SK-N-SH (cell line): Measurements from ENCODE around the gene SOX9. TPM values are rescaled to one million over a fixed set of nuclear protein-coding genes. Genes with fewer than 3 reads are reported as not detected.
A peak's percentile ranks its signal among the peaks of the same experiment; 100 is the strongest.

Experiments used
- CTCF ChIA-PET: fragments of 300-600, 350-600 bp; formaldehyde crosslinking; extraction: SDS; loops from one replicate; lab custom pipeline; 2021; lab: Yijun Ruan, JAX
- POLR2A ChIA-PET: fragments of 350-600 bp; sonication (Branson Sonifier 250); formaldehyde crosslinking; extraction: SDS; loops from one replicate; lab custom pipeline; 2020; ENCODE audit warnings: antibody characterized with exemption, inconsistent platforms; lab: Yijun Ruan, JAX
- DNase-seq: peaks from one replicate; pipeline ENCODE4 v3.0.0; 2012
- H2AFZ ChIP-seq: fragments of 200-600 bp; sonication (generic); 2 replicates; pipeline ENCODE4 v1.8.1; 2016; ENCODE audit warnings: antibody characterized with exemption, mild to moderate bottlenecking, low read depth
- H3F3A ChIP-seq: fragments of 200-600 bp; sonication (generic); replicated peaks from 2 replicates; pipeline ENCODE3; 2016; ENCODE audit warnings: antibody characterized with exemption, mild to moderate bottlenecking; ENCODE audit not compliant: insufficient read depth
- H3K27ac ChIP-seq, 2 experiments: fragments of 200-500 bp in 1 of 2; fragments of 200-600 bp in 1 of 2; sonication (Bioruptor generic) in 1 of 2; sonication (generic), shearing (Covaris generic) in 1 of 2; 2 replicates each; pipeline versions ENCODE4 v1.5.1 to v1.6.1; 2014 to 2016; ENCODE audit warnings: low read depth in 2 of 2, inconsistent platforms in 1 of 2, low read length in 1 of 2, mild to moderate bottlenecking in 1 of 2, mixed read lengths in 1 of 2
- H3K27me3 ChIP-seq: fragments of 200-600 bp; sonication (generic), shearing (Covaris generic); 2 replicates; pipeline ENCODE4 v1.6.1; 2016; ENCODE audit warnings: mixed run types; ENCODE audit not compliant: insufficient read depth
- H3K36me3 ChIP-seq, 2 experiments: fragments of 200-500 bp in 1 of 2; fragments of 200-600 bp in 1 of 2; sonication (Bioruptor generic) in 1 of 2; sonication (generic) in 1 of 2; replicated peaks in 1 of 2; 2 replicates each; pipeline versions ENCODE3 to v1.5.1; 2014 to 2016; ENCODE audit warnings: low read length in 1 of 2, mild to moderate bottlenecking in 1 of 2; ENCODE audit not compliant: insufficient read depth in 2 of 2, control insufficient read depth in 1 of 2
- H3K4me1 ChIP-seq, 2 experiments: fragments of 200-500 bp in 1 of 2; fragments of 200-600 bp in 1 of 2; sonication (Bioruptor generic) in 1 of 2; sonication (generic), shearing (Covaris generic) in 1 of 2; 2 replicates each; pipeline versions ENCODE4 v1.5.1 to v1.6.1; 2014 to 2016; ENCODE audit warnings: low read depth in 1 of 2, low read length in 1 of 2, mixed run types in 1 of 2; ENCODE audit not compliant: insufficient read depth in 2 of 2, control insufficient read depth in 1 of 2
- H3K4me2 ChIP-seq: fragments of 200-600 bp; sonication (generic), shearing (Covaris generic); 2 replicates; pipeline ENCODE4 v1.6.1; 2017; ENCODE audit warnings: mixed run types
- H3K4me3 ChIP-seq, 2 experiments: fragments of 200-500 bp in 1 of 2; fragments of 200-600 bp in 1 of 2; sonication (Bioruptor generic) in 1 of 2; sonication (generic), shearing (Covaris generic) in 1 of 2; 2 replicates each; pipeline versions ENCODE4 v1.5.1 to v1.8.1; 2014 to 2016; ENCODE audit warnings: low read depth in 2 of 2, inconsistent platforms in 1 of 2, low read length in 1 of 2, mild to moderate bottlenecking in 1 of 2, mixed read lengths in 1 of 2, moderate library complexity in 1 of 2
- H3K79me2 ChIP-seq: fragments of 200-600 bp; sonication (generic); 2 replicates; pipeline ENCODE4 v1.8.1; 2017; ENCODE audit warnings: mild to moderate bottlenecking; ENCODE audit not compliant: insufficient read depth
- H3K9ac ChIP-seq: fragments of 200-600 bp; sonication (generic); 2 replicates; pipeline ENCODE4 v1.6.1; 2017; ENCODE audit warnings: mixed run types
- H3K9me2 ChIP-seq: fragments of 200-600 bp; sonication (generic); 2 replicates; pipeline ENCODE4 v1.6.1; 2017; ENCODE audit warnings: mixed run types
- H3K9me3 ChIP-seq: fragments of 200-600 bp; sonication (generic); 2 replicates; pipeline ENCODE4 v1.6.1; 2017; ENCODE audit warnings: mixed run types, mild to moderate bottlenecking, moderate library complexity
- H4K20me1 ChIP-seq: fragments of 200-600 bp; sonication (generic); 2 replicates; pipeline ENCODE4 v1.6.1; 2017; ENCODE audit warnings: mild to moderate bottlenecking, mixed run types; ENCODE audit not compliant: insufficient read depth
- CHD2 ChIP-seq: fragments of 150-350 bp; IDR thresholded peaks from 2 replicates; pipeline ENCODE4 v1.6.1; 2018; ENCODE audit warnings: low read length; ENCODE audit not compliant: partially characterized antibody
- ELF1 ChIP-seq: IDR thresholded peaks from 2 replicates; pipeline ENCODE4 v1.4.0; 2012
- EP300 ChIP-seq, 2 experiments: IDR thresholded peaks; 2 replicates each; pipeline versions ENCODE4 v1.4.0 to v1.6.1; 2012; ENCODE audit warnings: borderline replicate concordance in 1 of 2, low read depth in 1 of 2, low read length in 1 of 2
- FOXJ3 ChIP-seq: sonication (generic); formaldehyde crosslinking; IDR thresholded peaks from 2 replicates; pipeline ENCODE4 v1.5.1; 2020; ENCODE audit warnings: mild to moderate bottlenecking, missing genetic modification reagents
- FOXM1 ChIP-seq: IDR thresholded peaks from 2 replicates; pipeline ENCODE4 v1.4.0; 2012; ENCODE audit warnings: low read depth, mild to moderate bottlenecking
- GATA2 ChIP-seq: sonication (generic); formaldehyde crosslinking; IDR thresholded peaks from 2 replicates; pipeline ENCODE4 v1.5.0; 2020; ENCODE audit warnings: mild to moderate bottlenecking, missing genetic modification reagents
- MEF2A ChIP-seq: IDR thresholded peaks from 2 replicates; pipeline ENCODE4 v1.4.0; 2012; ENCODE audit warnings: low read depth, borderline replicate concordance
- MXI1 ChIP-seq: IDR thresholded peaks from 2 replicates; pipeline ENCODE4 v1.6.1; 2012; ENCODE audit warnings: mild to moderate bottlenecking, low read depth, low read length, improper control_type of control experiment
- NFIC ChIP-seq: IDR thresholded peaks from 2 replicates; pipeline ENCODE4 v1.4.0; 2012; ENCODE audit warnings: borderline replicate concordance
- RCOR1 ChIP-seq: fragments of 150-350 bp; IDR thresholded peaks from 2 replicates; pipeline ENCODE4 v1.6.1; 2017; ENCODE audit warnings: antibody characterized with exemption, low read length
- RFX5 ChIP-seq: IDR thresholded peaks from 2 replicates; pipeline ENCODE4 v1.6.1; 2012; ENCODE audit warnings: mild to moderate bottlenecking, improper control_type of control experiment, low read length
- RXRA ChIP-seq: IDR thresholded peaks from 2 replicates; pipeline ENCODE4 v1.4.0; 2012; ENCODE audit warnings: low read depth, mild to moderate bottlenecking, borderline replicate concordance
- TCF12 ChIP-seq: IDR thresholded peaks from 2 replicates; pipeline ENCODE4 v1.4.0; 2012
- WGBS: methylation state at CpG from one replicate; pipeline ENCODE4 v1.1.6; 2017; ENCODE audit warnings: low lambda C conversion rate; 5-methylcytosine and 5-hydroxymethylcytosine counted together
- polyA plus RNA-seq, 3 experiments: library from polyadenylated mRNA; depleted of rRNA; stranded (reverse); fragments of >200 nt; gene quantifications; 2 replicates each; pipeline ENCODE4 v1.2.3, GENCODE V29; 2012
- TF ChIP-seq, protein P1 (sequence below): fragments of 200-600 bp; sonication (generic); IDR thresholded peaks from 2 replicates; pipeline ENCODE4 v1.6.1; 2017; ENCODE audit warnings: antibody characterized with exemption, mild to moderate bottlenecking, moderate library complexity
- TF ChIP-seq, protein P2 (sequence below): IDR thresholded peaks from 2 replicates; pipeline ENCODE4 v1.4.0; 2012; ENCODE audit warnings: low read depth
- TF ChIP-seq, protein P3 (sequence below): fragments of 150-350 bp; IDR thresholded peaks from 2 replicates; pipeline ENCODE4 v1.6.1; 2016; ENCODE audit warnings: mild to moderate bottlenecking, low read depth, low read length
- TF ChIP-seq, protein P4 (sequence below): IDR thresholded peaks from 2 replicates; pipeline ENCODE4 v1.4.0; 2012; ENCODE audit warnings: low read depth, borderline replicate concordance
- TF ChIP-seq, protein P5 (sequence below): IDR thresholded peaks from 2 replicates; pipeline ENCODE4 v1.6.1; 2012; ENCODE audit warnings: mild to moderate bottlenecking, low read depth, low read length, moderate library complexity

Gene SOX9
- polyA plus RNA-seq, 1 of the 3 experiments (the other 2 are of a cell fraction), result 35.3 TPM

DNA sequence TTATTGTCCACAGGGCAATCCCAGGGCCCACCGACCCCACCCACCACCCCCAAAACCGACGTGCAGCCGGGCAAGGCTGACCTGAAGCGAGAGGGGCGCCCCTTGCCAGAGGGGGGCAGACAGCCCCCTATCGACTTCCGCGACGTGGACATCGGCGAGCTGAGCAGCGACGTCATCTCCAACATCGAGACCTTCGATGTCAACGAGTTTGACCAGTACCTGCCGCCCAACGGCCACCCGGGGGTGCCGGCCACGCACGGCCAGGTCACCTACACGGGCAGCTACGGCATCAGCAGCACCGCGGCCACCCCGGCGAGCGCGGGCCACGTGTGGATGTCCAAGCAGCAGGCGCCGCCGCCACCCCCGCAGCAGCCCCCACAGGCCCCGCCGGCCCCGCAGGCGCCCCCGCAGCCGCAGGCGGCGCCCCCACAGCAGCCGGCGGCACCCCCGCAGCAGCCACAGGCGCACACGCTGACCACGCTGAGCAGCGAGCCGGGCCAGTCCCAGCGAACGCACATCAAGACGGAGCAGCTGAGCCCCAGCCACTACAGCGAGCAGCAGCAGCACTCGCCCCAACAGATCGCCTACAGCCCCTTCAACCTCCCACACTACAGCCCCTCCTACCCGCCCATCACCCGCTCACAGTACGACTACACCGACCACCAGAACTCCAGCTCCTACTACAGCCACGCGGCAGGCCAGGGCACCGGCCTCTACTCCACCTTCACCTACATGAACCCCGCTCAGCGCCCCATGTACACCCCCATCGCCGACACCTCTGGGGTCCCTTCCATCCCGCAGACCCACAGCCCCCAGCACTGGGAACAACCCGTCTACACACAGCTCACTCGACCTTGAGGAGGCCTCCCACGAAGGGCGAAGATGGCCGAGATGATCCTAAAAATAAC is 3.0 kb downstream of the SOX9 start:
- Histone ChIP-seq H3K9me2 (no peaks in the 10 kb centered on the region), H3K9me3 (no peaks in the 10 kb centered on the region), H3K4me1 (peaks cover 34 to 45% of the 10 kb centered on the region in 2 experiments), H3K27ac (peak overlapping the region in 1 of 2 experiments; percentile 2; a peak in 1 of 4 replicates), H3K27me3 (no peaks in the 10 kb centered on the region), H3K4me2 (peak overlapping the region; percentile 89), H4K20me1 (peaks cover 24% of the 10 kb centered on the region), H2AFZ (no peak overlapping the region), H3K79me2 (peaks cover 45% of the 10 kb centered on the region), H3K9ac (peak overlapping the region; percentile 52; the same call in 1 of the 2 replicates), H3K36me3 (peaks cover 8 to 29% of the 10 kb centered on the region in 2 experiments), H3K4me3 (peak overlapping the region in 1 of 2 experiments; percentile 99; a peak in 3 of 4 replicates), H3F3A (peaks cover 42% of the 10 kb centered on the region)
- CTCF ChIA-PET, result interaction anchor here (0.6 to 2.1 kb wide), 7 partner anchors 226 to 1357 kb away, joined by 3 to 11 read pairs (median 3); no protein-coding TSS in a partner anchor
- peak; percentile 49 for DNase-seq
- WGBS, result 97% methylated on average over 75 of the region's 75 CpGs
- POLR2A ChIA-PET, result no interaction called here
- TF ChIP-seq, protein P1, sequence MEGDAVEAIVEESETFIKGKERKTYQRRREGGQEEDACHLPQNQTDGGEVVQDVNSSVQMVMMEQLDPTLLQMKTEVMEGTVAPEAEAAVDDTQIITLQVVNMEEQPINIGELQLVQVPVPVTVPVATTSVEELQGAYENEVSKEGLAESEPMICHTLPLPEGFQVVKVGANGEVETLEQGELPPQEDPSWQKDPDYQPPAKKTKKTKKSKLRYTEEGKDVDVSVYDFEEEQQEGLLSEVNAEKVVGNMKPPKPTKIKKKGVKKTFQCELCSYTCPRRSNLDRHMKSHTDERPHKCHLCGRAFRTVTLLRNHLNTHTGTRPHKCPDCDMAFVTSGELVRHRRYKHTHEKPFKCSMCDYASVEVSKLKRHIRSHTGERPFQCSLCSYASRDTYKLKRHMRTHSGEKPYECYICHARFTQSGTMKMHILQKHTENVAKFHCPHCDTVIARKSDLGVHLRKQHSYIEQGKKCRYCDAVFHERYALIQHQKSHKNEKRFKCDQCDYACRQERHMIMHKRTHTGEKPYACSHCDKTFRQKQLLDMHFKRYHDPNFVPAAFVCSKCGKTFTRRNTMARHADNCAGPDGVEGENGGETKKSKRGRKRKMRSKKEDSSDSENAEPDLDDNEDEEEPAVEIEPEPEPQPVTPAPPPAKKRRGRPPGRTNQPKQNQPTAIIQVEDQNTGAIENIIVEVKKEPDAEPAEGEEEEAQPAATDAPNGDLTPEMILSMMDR, result no peak
- no peak for TF ChIP-seq FOXJ3 (CRISPR knock-in tag)
- no peak for TF ChIP-seq RXRA
- TF ChIP-seq GATA2, result no peak
- TF ChIP-seq, protein P2, sequence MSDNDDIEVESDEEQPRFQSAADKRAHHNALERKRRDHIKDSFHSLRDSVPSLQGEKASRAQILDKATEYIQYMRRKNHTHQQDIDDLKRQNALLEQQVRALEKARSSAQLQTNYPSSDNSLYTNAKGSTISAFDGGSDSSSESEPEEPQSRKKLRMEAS, result no peak
- TF ChIP-seq, protein P3, sequence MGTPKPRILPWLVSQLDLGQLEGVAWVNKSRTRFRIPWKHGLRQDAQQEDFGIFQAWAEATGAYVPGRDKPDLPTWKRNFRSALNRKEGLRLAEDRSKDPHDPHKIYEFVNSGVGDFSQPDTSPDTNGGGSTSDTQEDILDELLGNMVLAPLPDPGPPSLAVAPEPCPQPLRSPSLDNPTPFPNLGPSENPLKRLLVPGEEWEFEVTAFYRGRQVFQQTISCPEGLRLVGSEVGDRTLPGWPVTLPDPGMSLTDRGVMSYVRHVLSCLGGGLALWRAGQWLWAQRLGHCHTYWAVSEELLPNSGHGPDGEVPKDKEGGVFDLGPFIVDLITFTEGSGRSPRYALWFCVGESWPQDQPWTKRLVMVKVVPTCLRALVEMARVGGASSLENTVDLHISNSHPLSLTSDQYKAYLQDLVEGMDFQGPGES, result no peak
- no peak for TF ChIP-seq EP300 (IDR thresholded peaks at IDR 0.05; ENCODE audit: borderline replicate concordance in 1 of 2, low read depth in 1 of 2, low read length in 1 of 2)
- no peak for TF ChIP-seq ELF1
- TF ChIP-seq, protein P4, sequence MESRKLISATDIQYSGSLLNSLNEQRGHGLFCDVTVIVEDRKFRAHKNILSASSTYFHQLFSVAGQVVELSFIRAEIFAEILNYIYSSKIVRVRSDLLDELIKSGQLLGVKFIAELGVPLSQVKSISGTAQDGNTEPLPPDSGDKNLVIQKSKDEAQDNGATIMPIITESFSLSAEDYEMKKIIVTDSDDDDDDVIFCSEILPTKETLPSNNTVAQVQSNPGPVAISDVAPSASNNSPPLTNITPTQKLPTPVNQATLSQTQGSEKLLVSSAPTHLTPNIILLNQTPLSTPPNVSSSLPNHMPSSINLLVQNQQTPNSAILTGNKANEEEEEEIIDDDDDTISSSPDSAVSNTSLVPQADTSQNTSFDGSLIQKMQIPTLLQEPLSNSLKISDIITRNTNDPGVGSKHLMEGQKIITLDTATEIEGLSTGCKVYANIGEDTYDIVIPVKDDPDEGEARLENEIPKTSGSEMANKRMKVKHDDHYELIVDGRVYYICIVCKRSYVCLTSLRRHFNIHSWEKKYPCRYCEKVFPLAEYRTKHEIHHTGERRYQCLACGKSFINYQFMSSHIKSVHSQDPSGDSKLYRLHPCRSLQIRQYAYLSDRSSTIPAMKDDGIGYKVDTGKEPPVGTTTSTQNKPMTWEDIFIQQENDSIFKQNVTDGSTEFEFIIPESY, result no peak
- no peak for TF ChIP-seq MEF2A
- no peak for TF ChIP-seq RFX5
- TF ChIP-seq, protein P5, sequence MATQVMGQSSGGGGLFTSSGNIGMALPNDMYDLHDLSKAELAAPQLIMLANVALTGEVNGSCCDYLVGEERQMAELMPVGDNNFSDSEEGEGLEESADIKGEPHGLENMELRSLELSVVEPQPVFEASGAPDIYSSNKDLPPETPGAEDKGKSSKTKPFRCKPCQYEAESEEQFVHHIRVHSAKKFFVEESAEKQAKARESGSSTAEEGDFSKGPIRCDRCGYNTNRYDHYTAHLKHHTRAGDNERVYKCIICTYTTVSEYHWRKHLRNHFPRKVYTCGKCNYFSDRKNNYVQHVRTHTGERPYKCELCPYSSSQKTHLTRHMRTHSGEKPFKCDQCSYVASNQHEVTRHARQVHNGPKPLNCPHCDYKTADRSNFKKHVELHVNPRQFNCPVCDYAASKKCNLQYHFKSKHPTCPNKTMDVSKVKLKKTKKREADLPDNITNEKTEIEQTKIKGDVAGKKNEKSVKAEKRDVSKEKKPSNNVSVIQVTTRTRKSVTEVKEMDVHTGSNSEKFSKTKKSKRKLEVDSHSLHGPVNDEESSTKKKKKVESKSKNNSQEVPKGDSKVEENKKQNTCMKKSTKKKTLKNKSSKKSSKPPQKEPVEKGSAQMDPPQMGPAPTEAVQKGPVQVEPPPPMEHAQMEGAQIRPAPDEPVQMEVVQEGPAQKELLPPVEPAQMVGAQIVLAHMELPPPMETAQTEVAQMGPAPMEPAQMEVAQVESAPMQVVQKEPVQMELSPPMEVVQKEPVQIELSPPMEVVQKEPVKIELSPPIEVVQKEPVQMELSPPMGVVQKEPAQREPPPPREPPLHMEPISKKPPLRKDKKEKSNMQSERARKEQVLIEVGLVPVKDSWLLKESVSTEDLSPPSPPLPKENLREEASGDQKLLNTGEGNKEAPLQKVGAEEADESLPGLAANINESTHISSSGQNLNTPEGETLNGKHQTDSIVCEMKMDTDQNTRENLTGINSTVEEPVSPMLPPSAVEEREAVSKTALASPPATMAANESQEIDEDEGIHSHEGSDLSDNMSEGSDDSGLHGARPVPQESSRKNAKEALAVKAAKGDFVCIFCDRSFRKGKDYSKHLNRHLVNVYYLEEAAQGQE, result no peak
- no peak for TF ChIP-seq TCF12
- TF ChIP-seq CHD2, result no peak
- TF ChIP-seq NFIC, result no peak
- no peak for TF ChIP-seq MXI1
- TF ChIP-seq RCOR1, result no peak
- no peak for TF ChIP-seq FOXM1
